Keratinocyte (primary cell): ENCODE measurements around the gene FES.

Experiments used
- CTCF ChIP-seq, 3 experiments: IDR thresholded peaks in 1 of 3; conservative IDR thresholded peaks in 1 of 3; optimal IDR thresholded peaks in 1 of 3; 2 replicates in 2 of 3; 3 replicates in 1 of 3; pipeline versions ENCODE3 to v1.5.1; 2011; ENCODE audit warnings: low read length in 3 of 3, mild to moderate bottlenecking in 3 of 3, moderate library complexity in 2 of 3, control low read depth in 1 of 3, inconsistent platforms in 1 of 3; ENCODE audit not compliant: insufficient read depth in 2 of 3; ENCODE audit errors: extremely low read depth in 1 of 3
- EZH2 ChIP-seq: IDR thresholded peaks from one replicate; pipeline ENCODE4 v1.6.1; 2012; ENCODE audit warnings: inconsistent platforms, mild to moderate bottlenecking, low read length, moderate library complexity

- TF ChIP-seq CTCF (optimal IDR thresholded peaks at IDR 0.05 in 1 of 3, IDR thresholded peaks at IDR 0.05 in 1 of 3, conservative IDR thresholded peaks at IDR 0.05 in 1 of 3; ENCODE audit: extremely low read depth in 1 of 3, insufficient read depth in 2 of 3, low read length in 3 of 3) (no peak), EZH2 (no peak)
These were observed 571 bp downstream of the FES start for GRCh38 chr15:90884719-90885431.
